Adrenal gland (tissue), 12 donors: ENCODE data around the gene UGP2. TPM values are rescaled to one million over a fixed set of nuclear protein-coding genes. Genes with fewer than 3 reads are reported as not detected.
A peak's percentile ranks its signal among the peaks of the same experiment; 100 is the strongest.

Experiments
- DNase-seq, 7 donors: peaks; one replicate each; pipeline ENCODE4 v3.0.0-alpha.2; 2019 to 2020
- H3K27ac ChIP-seq, 5 donors: fragments of 200-600 bp; sonication (generic) in 4 of 5; 1 replicate in 3 of 5; 2 replicates in 2 of 5; pipeline versions ENCODE4 v1.5.1 to v1.8.0; 2016 to 2020; ENCODE audit warnings: mild to moderate bottlenecking in 1 of 5
- H3K27me3 ChIP-seq: fragments of 200-600 bp; 2 replicates; pipeline ENCODE4 v1.8.0; 2021
- H3K36me3 ChIP-seq, 2 donors: fragments of 200-600 bp; replicated peaks in 1 of 2; 1 replicate in 1 of 2; 2 replicates in 1 of 2; pipeline versions ENCODE4 v1.5.1 to v1.8.0; 2018 to 2022
- H3K4me1 ChIP-seq, 2 donors: fragments of 200-600 bp; replicated peaks in 1 of 2; 1 replicate in 1 of 2; 2 replicates in 1 of 2; pipeline versions ENCODE4 v1.5.1 to v1.8.0; 2018 to 2021
- H3K4me3 ChIP-seq, 4 donors: fragments of 200-600 bp; sonication (generic) in 3 of 4; one replicate each; pipeline ENCODE4 v1.5.1; 2016 to 2018
- H3K9me3 ChIP-seq, 3 donors: fragments of 200-600 bp; sonication (generic) in 1 of 3; replicated peaks in 1 of 3; 1 replicate in 2 of 3; 2 replicates in 1 of 3; pipeline versions ENCODE4 v1.5.1 to v1.8.0; 2016 to 2021
- POLR2A ChIP-seq, 2 donors: fragments of 450-650 bp; IDR thresholded peaks; one replicate each; pipeline ENCODE4 v1.6.1; 2017; ENCODE audit warnings: antibody characterized with exemption in 2 of 2, mild to moderate bottlenecking in 2 of 2, moderate library complexity in 1 of 2
- WGBS, 4 donors: extraction: QIAGEN DNeasy Blood & Tissue Kit in 2 of 4; methylation state at CpG; one replicate each; pipeline versions ENCODE4 v1.1.5 to v1.1.7; 2013 to 2017; 5-methylcytosine and 5-hydroxymethylcytosine counted together
- intact Hi-C, 2 donors: fragments of 100-400 bp; cut with DNase I; formaldehyde crosslinking; loops; one replicate each; pipeline versions ENCODE4 v1.14.1 to v1.15.0; 2022 to 2023
- polyA plus RNA-seq, 3 donors: library from polyadenylated mRNA; stranded (reverse); fragments of 200-250 nt in 2 of 3; fragments of 350-450 nt in 1 of 3; fragmentation: Illumina TruSeq in 1 of 3; extraction: RNeasy Lipid Tissue Mini Kit (QIAGEN cat#74804) in 1 of 3; gene quantifications; one replicate each; pipeline ENCODE4 v1.2.3, GENCODE V29; 2013 to 2014
- total RNA-seq, 9 donors: library from RNA; depleted of rRNA in 4 of 9; stranded (reverse); fragments of >200 nt in 4 of 9; fragments of 120-200 nt in 1 of 9; fragmentation: NEBNext Ultra II Directional in 1 of 9; extraction: Animal tissue kit (Norgen Biotek cat#: 25700) in 1 of 9; gene quantifications; one replicate each; pipeline versions ENCODE4 v1.1.0 to v1.2.4, GENCODE V29; 2013 to 2023
- TF ChIP-seq, protein P1 (sequence below), 6 experiments: fragments of 450-650 bp in 4 of 6; fragments of 200-600 bp in 2 of 6; sonication (generic) in 1 of 6; IDR thresholded peaks; 1 replicate in 5 of 6; 2 replicates in 1 of 6; pipeline versions ENCODE4 v1.5.1 to v1.8.0; 2016 to 2021; ENCODE audit warnings: antibody characterized with exemption in 6 of 6, mild to moderate bottlenecking in 2 of 6, moderate library complexity in 1 of 6
- donor health status: healthy with polysubstance abuse.
- donor health status: Bipolar disorder and iron deficiency.
- donor health status: DM: yes; HTN: yes; CAD: no.
- donor health status: DM: no; HTN: no; CAD: no.
- donor health status: DM: no; HTN: no; CAD: no.
- donor health status: DM: yes; HTN: yes; CAD: no.

UGP2 gene
- total and polyA plus RNA-seq, 12 donors = 62.4 to 301 (median 106) TPM

DNA sequence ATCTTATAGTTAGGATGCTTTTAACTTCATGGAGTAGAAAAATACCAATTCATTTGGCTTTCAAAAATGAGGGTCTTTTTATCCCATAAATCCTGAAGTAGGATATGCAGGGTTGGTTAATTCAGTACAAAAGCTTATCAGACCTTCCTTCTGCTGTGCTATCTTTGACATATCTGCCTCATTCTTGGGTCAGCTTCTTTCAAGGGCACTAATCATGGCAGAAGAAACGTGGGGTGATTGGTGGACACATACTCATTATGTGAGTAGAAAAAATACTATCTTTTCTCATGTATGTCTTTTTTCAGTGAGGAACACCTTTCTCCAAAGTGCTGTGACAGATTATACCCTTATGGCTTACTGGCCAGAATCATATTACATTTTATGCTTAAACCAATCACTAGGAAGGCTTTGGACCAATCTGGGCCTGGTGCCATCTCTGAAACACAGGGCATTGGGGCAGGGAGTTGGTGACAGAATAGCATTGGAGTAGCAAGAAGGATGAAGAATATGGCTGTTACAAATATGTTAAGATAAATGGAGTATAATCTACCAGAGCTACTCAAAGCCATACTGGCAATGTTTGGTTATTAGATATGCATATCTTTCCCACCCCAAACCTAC, 10.1 kb downstream of the UGP2 start:
- 25 to 67% (median 46%) methylated on average over 1 of the region's 1 CpG for WGBS, 4 donors
- no peaks in the 10 kb centered on the region for H3K9me3 ChIP-seq
- no peak overlapping the region for H3K27ac ChIP-seq
- H3K4me3 ChIP-seq = no peak overlapping the region
- H3K4me1 ChIP-seq = peaks cover 14 to 68% of the 10 kb centered on the region in 2 donors
- intact Hi-C loops = loop anchor here in 1 of 2 donors (10.0 kb wide), 1 partner anchor 157 kb away; no protein-coding TSS in a partner anchor
- H3K36me3 ChIP-seq = no peaks in the 10 kb centered on the region
- H3K27me3 ChIP-seq = no peaks in the 10 kb centered on the region
- TF ChIP-seq POLR2A (IDR thresholded peaks at IDR 0.05) = no peak
- TF ChIP-seq, protein P1, sequence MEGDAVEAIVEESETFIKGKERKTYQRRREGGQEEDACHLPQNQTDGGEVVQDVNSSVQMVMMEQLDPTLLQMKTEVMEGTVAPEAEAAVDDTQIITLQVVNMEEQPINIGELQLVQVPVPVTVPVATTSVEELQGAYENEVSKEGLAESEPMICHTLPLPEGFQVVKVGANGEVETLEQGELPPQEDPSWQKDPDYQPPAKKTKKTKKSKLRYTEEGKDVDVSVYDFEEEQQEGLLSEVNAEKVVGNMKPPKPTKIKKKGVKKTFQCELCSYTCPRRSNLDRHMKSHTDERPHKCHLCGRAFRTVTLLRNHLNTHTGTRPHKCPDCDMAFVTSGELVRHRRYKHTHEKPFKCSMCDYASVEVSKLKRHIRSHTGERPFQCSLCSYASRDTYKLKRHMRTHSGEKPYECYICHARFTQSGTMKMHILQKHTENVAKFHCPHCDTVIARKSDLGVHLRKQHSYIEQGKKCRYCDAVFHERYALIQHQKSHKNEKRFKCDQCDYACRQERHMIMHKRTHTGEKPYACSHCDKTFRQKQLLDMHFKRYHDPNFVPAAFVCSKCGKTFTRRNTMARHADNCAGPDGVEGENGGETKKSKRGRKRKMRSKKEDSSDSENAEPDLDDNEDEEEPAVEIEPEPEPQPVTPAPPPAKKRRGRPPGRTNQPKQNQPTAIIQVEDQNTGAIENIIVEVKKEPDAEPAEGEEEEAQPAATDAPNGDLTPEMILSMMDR (IDR thresholded peaks at IDR 0.05) = no peak
- DNase-seq = peak in 4 of 7 donors; percentile 21 to 57 (median 43)

GRCh38 chr2:63853527-63854310, 12.0 kb downstream of the UGP2 start:
- intact Hi-C loops = loop anchor here in 1 of 2 donors (10.0 kb wide), 1 partner anchor 159 kb away; no protein-coding TSS in a partner anchor
- Histone ChIP-seq H3K27me3 (no peaks in the 10 kb centered on the region), H3K4me3 (no peak overlapping the region), H3K27ac (peak overlapping the region in 3 of 5 donors; percentile 4 to 43 (median 7)), H3K36me3 (peaks cover 0 to 15% of the 10 kb centered on the region in 2 donors), H3K9me3 (no peaks in the 10 kb centered on the region), H3K4me1 (peaks cover 14 to 66% of the 10 kb centered on the region in 2 donors)
- DNase-seq = peak in 1 of 7 donors; percentile 7
- 68 to 73% (median 70%) methylated on average over 4 of the region's 4 CpGs for WGBS, 4 donors
- no peak for TF ChIP-seq POLR2A (IDR thresholded peaks at IDR 0.05)
- TF ChIP-seq, protein P1 (IDR thresholded peaks at IDR 0.05) = no peak

GRCh38 chr2:63855418-63856302, 14.0 kb downstream of the UGP2 start:
- H3K9me3 ChIP-seq = no peaks in the 10 kb centered on the region
- intact Hi-C loops = loop anchor here in 1 of 2 donors (10.0 kb wide), 1 partner anchor 161 kb away; no protein-coding TSS in a partner anchor
- H3K27me3 ChIP-seq = no peaks in the 10 kb centered on the region
- 88 to 93% (median 92%) methylated on average over 14 of the region's 14 CpGs for WGBS, 4 donors
- no peak for TF ChIP-seq POLR2A (IDR thresholded peaks at IDR 0.05)
- TF ChIP-seq, protein P1 (IDR thresholded peaks at IDR 0.05) = no peak
- H3K27ac ChIP-seq = peak overlapping the region in 1 of 5 donors; percentile 15
- H3K4me1 ChIP-seq = peaks cover 14 to 46% of the 10 kb centered on the region in 2 donors
- H3K4me3 ChIP-seq = no peak overlapping the region
- DNase-seq = no peak
- H3K36me3 ChIP-seq = peaks cover 0 to 24% of the 10 kb centered on the region in 2 donors
